ENCODE data around the gene SLC5A6. TPM values are rescaled to one million over a fixed set of nuclear protein-coding genes. Genes with fewer than 3 reads are reported as not detected.

SLC5A6 gene
- total RNA-seq, 1 experiment from 2014 or later = 122 TPM

- Mint-ChIP-seq H3K27ac (no peak overlapping the region), H3K4me3 (no peak overlapping the region), H3K36me3 (ENCODE audit: insufficient read depth in 1 of 3, low read depth in 3 of 3) (peaks cover 64 to 93% (median 87%) of the 10 kb centered on the region in 3 experiments), H3K27me3 (ENCODE audit: low read depth) (no peaks in the 10 kb centered on the region), H3K9me3 (no peaks in the 10 kb centered on the region), H3K4me1 (no peaks in the 10 kb centered on the region)
- Histone ChIP-seq H3K27ac (ENCODE audit: insufficient read length, low read depth, low read length) (no peak overlapping the region), H3K56ac (ENCODE audit: insufficient read length, low read depth, low read length) (no peak overlapping the region), H3K14ac (ENCODE audit: insufficient read depth, low read length) (no peak overlapping the region), H3K23ac (ENCODE audit: insufficient read length, low read depth, low read length) (no peak overlapping the region), H4K5ac (ENCODE audit: insufficient read length, low read depth, low read length) (no peak overlapping the region), H4K20me1 (ENCODE audit: control insufficient read depth, insufficient read depth, insufficient read length) (no peaks in the 10 kb centered on the region), H3K27me3 (ENCODE audit: insufficient read depth, low read length) (no peaks in the 10 kb centered on the region), H2AK5ac (ENCODE audit: insufficient read length, low read length) (no peak overlapping the region), H4K8ac (replicated peaks; ENCODE audit: insufficient read length, low read depth, low read length) (no peak overlapping the region), H3K4ac (ENCODE audit: low read depth, low read length) (no peak overlapping the region), H3K4me2 (ENCODE audit: insufficient read depth, insufficient read length, low read length) (no peak overlapping the region), H2AFZ (ENCODE audit: low read length) (no peak overlapping the region), H3K79me1 (ENCODE audit: insufficient read depth, low read depth, low read length, poor library complexity, severe bottlenecking) (no peaks in the 10 kb centered on the region), H2BK20ac (ENCODE audit: low read depth, low read length, poor library complexity, severe bottlenecking) (no peak overlapping the region), H3K9me3 (ENCODE audit: control insufficient read depth, low read depth, low read length) (no peaks in the 10 kb centered on the region), H3K79me2 (ENCODE audit: insufficient read depth, low read length) (0 out of 2 replicates have a peak, but pooled peaks cover 2% of the 10 kb centered on the region), H3T11ph (ENCODE audit: low read length) (no peak overlapping the region), H2BK15ac (ENCODE audit: low read depth, low read length) (no peak overlapping the region), H3K9ac (ENCODE audit: extremely low read depth, insufficient read length, low read length) (no peak overlapping the region), H3K23me2 (ENCODE audit: insufficient read length, low read depth, low read length, poor library complexity, severe bottlenecking) (no peaks in the 10 kb centered on the region), H2BK5ac (ENCODE audit: insufficient read length, low read length) (no peak overlapping the region), H3K18ac (ENCODE audit: insufficient read length, low read depth, low read length) (no peak overlapping the region), H2BK12ac (ENCODE audit: insufficient read length, low read depth, low read length) (no peak overlapping the region), H3K4me1 (ENCODE audit: insufficient read depth, low read length) (no peaks in the 10 kb centered on the region), H4K91ac (ENCODE audit: insufficient read length, low read depth, low read length) (no peak overlapping the region), H2BK120ac (ENCODE audit: low read depth, low read length, poor library complexity, severe bottlenecking) (no peak overlapping the region)
- TF ChIP-seq, protein P1, sequence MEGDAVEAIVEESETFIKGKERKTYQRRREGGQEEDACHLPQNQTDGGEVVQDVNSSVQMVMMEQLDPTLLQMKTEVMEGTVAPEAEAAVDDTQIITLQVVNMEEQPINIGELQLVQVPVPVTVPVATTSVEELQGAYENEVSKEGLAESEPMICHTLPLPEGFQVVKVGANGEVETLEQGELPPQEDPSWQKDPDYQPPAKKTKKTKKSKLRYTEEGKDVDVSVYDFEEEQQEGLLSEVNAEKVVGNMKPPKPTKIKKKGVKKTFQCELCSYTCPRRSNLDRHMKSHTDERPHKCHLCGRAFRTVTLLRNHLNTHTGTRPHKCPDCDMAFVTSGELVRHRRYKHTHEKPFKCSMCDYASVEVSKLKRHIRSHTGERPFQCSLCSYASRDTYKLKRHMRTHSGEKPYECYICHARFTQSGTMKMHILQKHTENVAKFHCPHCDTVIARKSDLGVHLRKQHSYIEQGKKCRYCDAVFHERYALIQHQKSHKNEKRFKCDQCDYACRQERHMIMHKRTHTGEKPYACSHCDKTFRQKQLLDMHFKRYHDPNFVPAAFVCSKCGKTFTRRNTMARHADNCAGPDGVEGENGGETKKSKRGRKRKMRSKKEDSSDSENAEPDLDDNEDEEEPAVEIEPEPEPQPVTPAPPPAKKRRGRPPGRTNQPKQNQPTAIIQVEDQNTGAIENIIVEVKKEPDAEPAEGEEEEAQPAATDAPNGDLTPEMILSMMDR (conservative IDR thresholded peaks at IDR 0.05) = no peak
- no CpG with 5 or more reads among the region's 9 CpGs for WGBS (ENCODE audit: extremely low coverage, insufficient read length, low lambda C conversion rate)
- DNase-seq = no peak
These were observed 13.5 kb upstream of the SLC5A6 start for GRCh38 chr2:27225526-27225925.
